ENCODE measurements around the gene PIEZO1.

PIEZO1 gene

DNA sequence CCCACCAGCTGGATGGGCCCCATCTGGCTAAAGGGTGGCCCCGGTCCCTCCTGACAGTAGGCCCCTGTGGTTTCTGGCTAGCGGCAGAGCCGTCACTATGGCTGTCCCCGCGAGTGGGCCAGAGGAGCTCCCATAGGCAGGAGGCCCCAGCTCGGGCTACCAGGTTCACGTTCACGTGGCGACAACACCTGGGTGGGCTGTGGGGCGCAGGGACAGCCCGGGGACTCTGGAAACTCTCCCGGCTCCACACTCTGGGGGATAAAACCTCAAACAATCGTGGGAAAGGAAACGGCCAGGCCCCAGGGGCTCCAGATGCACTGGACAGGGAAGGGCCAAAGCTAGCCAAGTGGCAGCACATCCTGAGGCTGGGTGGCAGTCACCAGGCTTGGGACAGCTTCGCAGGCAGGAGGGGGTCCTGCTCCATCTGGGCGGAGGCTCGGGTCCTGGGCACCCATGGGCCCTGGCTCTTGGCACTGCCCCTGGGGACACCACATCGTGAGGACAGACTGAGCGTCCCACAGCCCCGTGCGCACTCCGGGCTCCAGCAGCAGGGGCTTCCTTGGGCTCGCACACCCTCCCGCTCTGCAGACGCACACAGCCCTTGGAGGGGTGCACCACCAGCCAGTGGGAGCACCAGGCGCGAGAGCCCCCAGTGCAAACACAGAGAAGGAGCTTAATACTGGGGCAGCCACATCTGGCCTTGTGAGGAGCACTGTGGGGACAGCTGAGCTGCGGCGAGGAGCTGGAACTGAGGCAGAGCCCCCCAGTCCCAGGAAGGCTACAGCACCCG lies 83.2 kb downstream of the PIEZO1 start:
- DNase-seq (ENCODE audit: low read depth, low spot score), result no peak

DNA sequence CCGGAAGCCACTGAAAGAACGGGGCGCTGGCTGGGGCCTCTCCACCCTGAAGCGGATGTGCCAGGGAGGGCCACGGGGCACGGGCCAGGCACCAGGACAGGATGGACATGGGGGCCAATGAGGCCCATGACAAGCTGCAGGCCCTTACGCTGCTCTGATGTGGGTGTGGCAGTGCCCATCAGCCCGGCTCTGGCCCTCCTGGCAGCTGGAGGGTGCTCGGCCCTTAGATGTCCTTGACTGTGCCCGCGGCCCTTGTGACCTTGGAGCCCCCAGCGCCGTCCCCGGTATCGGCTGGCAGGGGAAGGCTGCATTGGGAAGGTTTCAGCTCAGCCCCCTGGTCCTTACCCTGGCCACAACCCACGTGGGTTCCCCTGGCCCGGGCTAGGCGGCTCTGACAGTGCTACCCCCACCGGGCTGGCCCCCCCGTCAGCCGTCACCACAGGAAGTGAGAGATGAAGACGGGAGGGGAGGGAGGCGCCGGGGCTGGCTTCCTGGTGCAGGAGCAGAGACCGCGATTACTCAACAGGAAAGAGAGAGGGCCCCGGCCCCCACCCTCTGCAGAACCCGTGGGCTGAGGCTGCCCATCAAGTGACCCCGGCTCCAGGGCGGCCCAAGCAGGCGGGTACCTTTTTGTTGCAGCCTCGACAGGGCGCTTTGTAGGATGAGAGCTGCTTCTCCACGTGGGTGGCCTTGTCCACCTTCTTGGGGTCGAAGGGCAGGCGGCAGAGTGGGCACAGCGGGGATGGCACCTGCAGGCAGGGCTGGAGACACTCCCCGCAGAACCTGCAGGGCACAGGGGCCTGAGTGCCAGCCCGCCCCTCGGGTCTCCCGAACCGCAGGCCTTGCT lies 84.2 kb downstream of the PIEZO1 start:
- DNase-seq (ENCODE audit: low read depth, low spot score), result peak; percentile 82

DNA sequence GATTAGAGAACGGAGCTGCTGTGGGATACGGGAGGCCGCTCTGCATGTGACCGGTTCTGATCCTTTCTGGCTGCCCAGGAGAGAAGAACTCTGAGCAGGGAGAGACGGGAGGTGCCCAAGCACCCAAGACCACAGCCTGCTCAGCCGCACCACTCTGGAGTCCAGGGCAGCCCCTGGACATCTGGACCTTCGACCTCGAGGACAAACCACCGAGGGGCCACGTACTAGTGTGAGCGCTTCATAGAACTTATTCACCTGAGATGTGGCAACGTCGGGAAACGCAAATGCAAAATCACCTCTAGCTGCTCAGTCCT lies 84.7 kb downstream of the PIEZO1 start:
- no peak for DNase-seq (ENCODE audit: low read depth, low spot score)

DNA sequence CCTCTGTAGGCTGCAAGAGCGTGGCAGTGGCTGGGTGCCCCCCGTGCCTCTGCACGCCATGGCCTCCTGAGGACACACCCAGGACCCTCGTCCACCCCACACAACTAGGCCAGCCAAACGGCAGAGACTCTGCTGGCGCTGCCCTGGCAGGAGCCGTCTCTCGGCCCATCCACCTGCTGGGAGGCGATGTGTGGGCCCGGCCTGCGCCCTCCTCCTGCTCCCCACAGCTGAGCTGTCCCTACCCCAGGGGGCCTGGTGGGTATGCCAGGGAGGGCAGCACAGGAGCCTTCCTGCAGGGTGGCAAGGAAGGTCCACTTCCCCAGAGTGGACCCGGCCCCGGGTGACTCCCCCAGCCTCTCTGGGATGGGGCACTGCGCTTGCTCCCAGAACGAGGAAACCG lies 85.8 kb downstream of the PIEZO1 start:
- no peak for DNase-seq (ENCODE audit: low read depth, low spot score)

DNA sequence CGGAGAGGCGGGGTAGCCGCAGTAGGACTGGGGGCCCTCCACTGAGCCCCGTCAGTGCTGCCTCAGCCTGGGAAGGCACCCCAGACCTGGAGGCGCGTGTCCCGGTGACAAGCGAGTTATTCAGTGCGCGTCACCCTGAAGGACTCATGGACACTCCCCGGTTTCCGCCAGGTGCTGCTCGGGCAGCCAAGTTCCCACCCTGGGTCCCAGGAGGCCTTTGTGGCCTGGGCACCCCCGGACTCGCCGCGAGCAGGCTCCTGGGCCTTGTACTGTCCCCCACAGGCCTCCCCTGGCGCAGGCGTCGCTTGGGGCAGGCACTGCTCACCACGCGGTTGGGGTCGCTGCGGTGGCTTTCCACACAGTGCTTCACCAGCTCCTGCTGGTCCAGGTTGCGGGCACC lies 86.4 kb downstream of the PIEZO1 start:
- no peak for DNase-seq (ENCODE audit: low read depth, low spot score)

DNA sequence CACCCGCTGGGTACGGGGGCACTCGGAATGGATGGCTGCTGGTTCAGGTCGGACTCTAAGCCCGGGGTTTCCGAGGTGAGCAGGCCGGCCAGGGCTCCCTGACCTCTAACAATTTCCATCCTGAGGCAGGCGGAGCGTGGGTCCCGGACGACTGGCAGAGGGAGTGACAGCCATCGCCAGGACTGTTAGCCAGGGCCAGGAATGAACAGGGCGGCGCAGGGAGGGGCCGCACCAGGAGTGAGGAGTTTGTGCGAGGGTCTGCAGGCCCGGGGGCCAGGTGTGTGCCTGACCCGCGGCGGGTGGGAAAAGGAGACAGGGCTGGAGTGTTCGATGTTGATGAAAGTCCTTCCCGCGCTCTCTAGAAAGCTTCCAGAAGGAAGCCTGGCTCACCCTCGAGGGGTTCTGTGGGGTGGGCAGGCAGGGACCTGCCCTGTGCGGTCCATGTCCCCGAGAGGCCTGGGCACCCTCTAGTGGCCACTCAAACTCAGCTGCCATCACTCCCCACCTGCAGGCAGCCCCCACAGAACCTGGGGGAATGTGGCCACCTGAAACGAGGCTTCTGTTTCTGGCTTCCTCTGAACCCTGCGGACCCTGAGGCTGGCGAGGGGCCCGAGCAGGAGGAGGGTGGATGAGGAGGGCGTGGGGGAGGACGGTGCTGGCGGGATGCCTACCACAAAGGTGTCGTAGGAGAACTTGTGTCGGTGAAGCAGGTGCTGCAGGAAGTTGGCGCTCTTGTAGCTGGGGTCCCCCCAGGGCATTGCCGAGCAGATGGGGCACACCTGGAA lies 87.0 kb downstream of the PIEZO1 start:
- DNase-seq (ENCODE audit: low read depth, low spot score), result no peak

DNA sequence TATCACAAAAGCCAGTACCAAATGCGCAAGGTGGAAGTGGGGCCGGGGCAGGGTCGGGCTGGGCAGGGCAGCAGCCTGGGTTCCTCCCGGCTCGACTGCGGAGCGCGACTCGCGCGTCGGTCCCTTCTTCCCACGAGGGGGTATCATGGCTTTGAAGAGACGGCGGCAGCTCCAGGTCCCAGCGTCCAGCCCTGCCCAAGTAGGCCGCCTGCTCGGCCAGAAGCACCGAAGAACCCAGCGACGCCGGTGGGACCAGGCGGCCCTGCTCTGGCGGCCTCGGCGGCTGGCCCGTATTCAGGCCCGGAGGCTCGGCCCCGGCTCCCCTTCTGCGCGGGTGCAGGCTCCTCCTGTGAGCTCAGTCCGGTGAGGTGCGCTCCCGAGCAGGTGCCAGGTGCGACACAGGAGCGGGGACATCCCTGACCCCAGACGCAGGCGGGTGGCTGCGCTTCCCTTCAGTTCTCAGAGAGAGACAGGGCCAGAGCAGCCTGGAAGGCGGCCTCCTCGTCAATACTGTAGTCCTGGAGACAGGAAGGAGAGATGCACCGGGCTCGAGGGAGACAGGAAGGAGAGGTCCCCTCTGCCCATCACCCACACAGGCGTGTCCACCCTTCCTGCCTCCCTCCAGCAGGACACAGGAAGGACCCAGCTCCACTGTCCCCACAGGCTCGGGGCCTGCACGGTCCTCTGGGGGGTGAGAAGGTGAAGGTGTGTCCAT lies 87.7 kb downstream of the PIEZO1 start:
- no peak for DNase-seq (ENCODE audit: low read depth, low spot score)

DNA sequence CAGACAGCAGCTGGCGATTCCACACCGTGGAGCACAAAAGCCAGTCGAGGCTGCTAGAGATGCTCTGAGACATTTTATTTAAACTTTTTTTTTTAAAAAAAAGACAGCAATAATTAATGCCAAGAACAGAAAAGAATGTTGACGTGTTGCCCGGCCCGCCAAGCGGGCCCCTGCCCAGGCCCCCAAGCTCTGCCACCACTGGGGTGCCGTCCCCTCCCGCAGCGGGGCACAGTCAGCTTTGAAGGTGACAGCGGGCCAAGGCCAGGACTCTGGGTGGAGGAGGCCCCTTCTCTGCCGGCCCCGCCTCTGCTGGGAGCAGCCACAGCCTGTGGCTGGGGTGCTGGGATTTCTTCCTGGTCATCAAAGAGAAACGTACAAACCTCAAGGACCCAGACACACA lies 88.6 kb downstream of the PIEZO1 start:
- DNase-seq (ENCODE audit: low read depth, low spot score), result no peak

DNA sequence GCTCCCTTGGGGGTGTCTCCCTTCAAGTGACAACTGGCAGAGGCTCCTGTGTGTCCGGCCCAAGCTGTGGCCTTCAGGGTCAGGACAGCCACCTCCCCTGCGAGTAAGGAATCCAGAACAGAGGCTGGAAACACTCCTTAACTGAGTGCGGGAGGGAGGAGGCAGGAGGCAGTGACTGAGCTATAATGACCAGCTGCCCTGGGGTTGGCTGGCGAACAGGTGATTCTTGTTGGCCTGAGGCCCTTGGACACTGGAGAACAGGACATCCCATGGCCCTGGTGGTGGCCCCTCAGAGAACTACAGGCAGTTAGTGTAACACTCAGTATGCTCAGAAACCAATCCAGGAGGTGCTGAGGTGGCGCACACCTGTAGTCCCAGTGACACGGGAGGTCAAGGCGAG lies 89.3 kb downstream of the PIEZO1 start:
- DNase-seq (ENCODE audit: low read depth, low spot score), result no peak

DNA sequence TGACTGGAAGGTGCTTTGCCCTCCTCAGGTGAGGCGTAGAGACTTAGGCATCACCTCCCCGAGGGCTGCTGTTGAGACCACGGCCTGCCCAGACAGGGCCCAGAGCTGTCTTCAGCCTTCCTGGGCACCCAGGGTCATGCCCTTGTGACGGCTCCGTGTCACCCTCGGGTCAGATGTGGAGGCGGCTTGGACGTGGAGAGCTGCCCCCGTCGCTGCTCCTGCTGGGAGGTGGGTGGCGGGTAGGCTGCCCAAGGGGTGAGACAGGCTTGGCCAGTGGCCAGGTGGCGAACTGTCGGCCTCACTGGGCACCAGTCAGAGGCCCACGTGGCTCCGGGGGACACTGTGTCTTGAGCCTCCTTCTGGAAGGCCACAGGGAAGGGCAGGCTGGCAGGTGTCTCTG lies 89.8 kb downstream of the PIEZO1 start:
- DNase-seq (ENCODE audit: low read depth, low spot score), result no peak

DNA sequence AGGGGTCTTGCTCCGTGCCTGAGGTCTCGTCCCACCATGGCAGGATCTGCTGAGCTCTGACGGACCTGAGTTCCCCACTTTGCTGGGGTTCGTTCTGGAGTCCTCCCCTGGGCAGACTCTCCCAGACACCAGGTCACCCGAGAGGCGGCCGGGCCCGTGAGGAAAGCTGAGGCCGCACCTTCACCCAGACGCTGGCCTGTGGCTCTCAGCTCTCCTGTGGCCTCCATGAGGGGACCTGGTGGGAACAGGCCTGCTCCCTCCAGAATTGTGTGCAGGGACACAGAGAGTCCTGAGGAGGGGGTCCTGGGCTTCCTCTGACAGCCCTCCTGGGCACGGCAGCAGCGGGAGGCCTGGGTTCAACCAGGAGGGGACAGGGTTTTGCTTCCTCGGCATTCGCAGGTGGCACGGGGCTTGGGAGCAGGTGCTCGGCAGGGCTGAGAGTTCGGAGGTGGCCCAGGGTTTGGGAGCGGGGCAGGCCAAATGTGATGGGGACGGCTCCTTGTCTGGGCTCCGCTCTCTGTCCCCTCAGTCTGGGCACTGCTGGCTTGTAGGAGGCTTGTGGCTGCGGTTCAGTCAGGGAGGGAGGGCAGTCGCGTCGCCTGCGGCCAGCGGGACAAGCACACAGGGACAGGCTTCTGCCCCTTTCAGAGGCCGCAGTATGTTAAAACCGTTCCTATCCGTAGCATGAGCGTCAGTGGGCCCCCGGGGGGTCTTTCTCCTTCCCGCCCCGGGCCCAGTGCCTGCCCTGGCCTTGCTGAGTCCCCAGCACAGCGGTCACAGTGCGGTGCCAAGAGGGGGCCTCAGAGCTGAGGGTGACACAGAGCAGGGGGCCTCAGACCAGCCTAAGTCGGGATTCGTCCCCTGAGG lies 90.6 kb downstream of the PIEZO1 start:
- DNase-seq (ENCODE audit: low read depth, low spot score), result no peak

DNA sequence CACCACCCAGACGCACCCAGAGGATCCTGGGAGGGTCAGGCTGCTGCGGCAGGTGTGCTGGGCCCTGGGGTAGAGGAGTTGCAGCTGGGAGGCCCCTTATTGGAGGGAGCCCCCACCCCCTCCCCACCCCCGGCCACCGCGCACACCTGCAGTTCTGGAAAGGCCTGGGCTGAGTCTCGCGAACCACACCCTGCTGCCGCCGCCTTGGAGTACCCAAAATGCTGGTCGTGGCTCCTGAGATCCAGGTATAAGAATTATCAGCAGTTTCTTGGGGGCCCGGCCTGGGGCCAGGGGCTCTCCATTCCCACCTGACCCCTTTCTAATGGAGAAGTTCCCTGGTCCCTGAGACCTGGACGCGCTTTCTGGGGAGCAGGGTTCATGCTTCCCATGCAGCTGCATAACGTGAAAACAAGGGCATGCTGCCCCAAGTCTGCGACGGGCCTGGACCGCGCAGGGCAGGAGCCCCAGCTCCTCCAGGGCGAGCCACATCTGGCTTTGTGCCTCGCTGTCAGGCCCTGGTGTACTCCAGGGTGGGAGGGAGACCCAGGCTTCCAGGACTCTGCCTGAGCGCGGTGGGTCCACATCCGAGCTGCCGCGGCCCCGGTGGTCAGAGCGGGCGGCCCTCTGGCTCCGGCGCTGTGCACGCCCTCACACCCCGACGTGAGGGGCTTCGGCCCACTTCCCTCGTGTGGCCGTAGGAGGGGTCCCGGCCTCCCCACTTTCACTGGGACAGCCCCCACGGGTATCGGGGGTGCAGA lies 91.4 kb downstream of the PIEZO1 start:
- DNase-seq (ENCODE audit: low read depth, low spot score), result no peak

DNA sequence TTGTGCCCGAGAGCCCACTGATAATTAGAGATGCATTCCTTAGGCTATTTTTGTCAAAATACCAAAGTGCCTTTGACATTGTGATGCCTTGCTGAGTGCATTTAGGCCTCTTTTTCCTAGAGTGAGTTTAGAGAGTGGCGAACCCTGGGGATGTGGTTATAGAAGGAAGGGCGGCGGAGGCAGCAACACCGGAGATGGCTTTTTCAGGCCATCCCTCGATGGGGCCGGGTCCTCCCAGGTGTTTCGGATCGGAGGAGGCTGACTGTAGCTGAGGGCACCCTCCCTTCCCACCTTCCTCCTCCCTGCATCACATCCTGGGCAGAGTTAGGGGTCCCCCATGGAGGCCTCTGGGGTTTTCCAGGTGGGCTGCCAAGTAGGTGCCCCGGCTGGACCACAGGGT lies 92.2 kb downstream of the PIEZO1 start:
- DNase-seq (ENCODE audit: low read depth, low spot score), result no peak

DNA sequence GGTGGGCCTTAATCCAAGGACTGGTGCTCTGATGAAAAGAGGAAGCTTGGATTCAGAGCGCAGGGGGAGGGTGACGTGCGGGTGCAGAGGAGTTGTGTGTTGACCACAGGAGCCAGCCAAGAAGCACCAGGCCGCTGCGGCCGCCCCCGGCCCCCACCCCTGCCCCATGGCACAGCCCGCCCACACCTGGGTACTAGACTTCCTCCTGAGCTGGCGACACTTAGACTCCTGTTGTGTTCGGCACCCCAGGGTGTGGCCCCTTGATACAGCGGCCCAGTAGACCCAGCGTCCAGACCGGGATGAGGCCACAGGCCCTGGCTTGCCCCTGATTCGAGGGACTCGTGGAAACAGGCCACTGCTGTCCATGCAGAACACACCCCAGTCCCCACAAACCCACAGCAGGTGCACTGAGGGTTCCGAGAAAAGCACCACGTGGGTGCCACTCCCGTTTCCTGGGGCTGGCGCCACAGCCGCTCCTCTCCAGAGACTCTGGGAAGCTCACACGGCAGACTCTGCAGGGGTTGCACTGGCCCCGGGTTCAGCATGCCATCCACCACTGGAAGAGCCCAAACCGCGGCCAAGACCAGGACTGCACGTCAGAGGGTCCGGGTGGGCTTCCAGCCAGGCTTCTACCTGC lies 93.0 kb downstream of the PIEZO1 start:
- DNase-seq (ENCODE audit: low read depth, low spot score), result no peak

DNA sequence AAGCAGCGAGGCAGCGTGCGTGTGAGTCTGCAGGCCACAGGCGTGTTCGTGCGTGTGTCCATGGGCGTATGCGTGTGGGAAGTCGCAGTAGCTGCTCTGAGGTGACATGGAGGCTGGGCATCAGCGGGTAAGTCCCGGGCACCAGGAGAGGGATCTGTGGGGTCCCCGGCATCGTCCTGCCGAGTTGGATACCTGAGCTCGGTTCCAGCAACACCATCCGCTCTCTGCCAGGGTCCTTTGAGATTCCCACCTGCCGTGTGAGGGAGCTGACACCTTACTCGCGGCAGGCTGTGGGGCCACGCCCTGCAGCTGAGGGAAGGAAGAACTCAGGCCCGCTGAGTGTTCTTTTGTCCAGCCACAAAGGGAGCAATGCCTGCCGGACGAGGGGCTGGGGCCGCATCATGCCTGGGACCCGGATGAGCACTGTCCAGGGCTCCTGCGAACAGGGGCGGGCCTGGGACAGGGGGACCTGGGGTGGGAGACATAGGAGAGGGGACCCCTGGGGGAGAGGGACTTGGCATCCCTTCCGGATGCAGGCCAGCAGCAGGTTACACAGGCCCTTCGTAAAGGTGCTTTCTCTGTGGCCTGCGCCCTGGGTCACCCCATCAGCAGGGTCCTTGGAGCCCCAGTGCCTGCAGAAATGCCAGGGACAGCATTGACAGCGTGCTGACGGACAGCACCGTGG lies 93.7 kb downstream of the PIEZO1 start:
- no peak for DNase-seq (ENCODE audit: low read depth, low spot score)

DNA sequence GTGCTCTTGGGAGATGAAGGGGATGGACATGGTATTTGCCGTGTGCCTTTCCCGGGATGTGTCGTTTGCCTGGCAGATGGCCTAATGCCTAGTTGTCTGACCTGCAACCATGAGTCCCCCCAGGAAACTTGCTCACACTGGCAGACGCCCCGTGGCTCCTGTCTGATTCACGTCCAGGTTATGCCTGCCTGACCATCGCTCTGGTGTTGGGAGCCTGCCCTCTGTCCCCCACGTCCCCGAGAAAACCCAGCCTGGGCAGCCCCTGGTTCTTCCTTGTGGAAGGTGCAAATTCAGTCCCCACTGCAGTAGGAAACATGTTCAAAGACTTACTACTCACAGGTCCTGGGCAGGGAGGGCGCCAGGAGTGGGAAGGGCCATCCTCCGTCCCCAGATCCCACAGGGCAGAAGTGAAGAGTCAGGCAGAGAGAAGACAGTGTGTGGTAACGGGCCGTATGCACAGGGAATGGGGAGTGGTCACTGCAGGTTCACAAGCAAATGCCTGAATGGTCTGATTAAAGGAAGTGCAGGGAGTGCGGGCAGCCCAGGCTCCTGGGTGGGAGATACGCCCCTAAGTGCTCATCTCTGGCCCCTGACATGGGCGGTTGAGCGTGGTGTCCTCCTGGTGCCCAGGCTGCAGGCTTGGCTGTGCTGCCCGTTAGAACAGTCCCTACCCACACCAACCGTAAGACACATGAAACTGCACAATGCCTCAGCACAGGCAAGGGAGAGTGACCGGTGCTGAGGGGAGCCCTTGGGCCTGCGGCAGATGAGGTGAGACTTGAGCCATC lies 94.5 kb downstream of the PIEZO1 start:
- DNase-seq (ENCODE audit: low read depth, low spot score), result no peak

DNA sequence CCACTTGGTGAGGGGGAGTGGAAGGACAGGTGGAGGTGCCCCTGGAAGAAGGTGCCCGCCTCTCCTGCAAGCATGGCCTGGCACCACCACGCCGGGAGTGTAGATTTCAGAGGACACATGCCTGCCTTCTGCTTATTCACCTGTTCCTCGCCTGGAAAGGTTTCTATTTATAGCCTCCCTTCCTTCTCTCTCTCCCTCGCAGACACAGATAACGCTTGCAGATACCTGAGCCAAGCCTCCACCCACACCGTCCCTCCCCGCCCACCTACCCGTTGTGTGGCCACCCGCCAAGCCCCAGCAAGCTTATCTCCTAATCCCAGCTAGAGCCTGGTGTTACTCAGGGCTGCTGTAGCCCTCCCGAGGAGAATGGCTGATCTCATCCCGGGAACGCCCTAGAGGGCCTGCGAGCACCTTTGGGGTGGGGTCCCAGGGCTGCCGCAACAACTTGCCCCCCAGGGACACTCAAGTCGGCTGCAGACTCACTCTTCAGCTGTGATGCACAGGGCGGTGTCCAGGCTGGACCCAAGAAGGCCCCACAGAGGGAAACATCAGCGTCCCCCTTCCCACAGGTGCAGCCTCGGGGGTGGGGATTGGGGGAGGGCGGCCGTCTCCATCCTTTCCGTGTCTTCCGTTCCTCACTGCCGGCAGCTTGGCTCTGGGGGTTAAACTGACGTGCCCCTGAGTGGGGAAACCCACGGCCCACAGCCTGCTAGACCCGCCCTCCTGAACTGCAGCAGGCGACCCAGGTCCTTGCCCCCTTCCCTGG lies 96.8 kb downstream of the PIEZO1 start:
- DNase-seq (ENCODE audit: low read depth, low spot score), result no peak

DNA sequence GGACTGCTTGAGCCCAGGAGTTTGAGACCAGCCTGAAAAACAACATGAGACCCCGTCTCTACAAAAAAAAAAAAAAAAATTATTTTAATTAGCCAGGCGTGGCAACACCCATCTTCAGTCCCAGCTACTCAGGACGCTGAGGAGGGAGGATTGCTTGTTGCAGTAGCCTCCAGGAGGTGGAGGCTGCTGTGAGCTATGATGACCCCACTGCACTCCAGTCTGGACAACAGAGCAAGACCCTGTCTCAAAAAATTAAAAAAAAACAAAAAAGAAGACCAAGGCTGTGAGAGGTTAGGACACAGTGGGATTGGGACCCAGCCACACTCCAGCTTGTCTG lies 97.4 kb downstream of the PIEZO1 start:
- DNase-seq (ENCODE audit: low read depth, low spot score), result no peak

All from activated naive CD8-positive, alpha-beta T cell treated with anti-CD3 and anti-CD28 coated beads, Interleukin-2, amount 50 U/mL, for 16 hours (primary cell).